Osteocyte (in vitro differentiated cells): ENCODE data around the gene EMD. TPM values are rescaled to one million over a fixed set of nuclear protein-coding genes. Genes with fewer than 3 reads are reported as not detected.
A peak's percentile ranks its signal among the peaks of the same experiment; 100 is the strongest.
"Not testable (repeated sequence)": the region's sequence is repeated elsewhere in the genome, so short reads cannot be mapped to it uniquely, and the experiment has no call there.

ENCODE experiments used
- DNase-seq: peaks from one replicate; pipeline ENCODE4 v3.0.0; 2021; ENCODE audit warnings: mixed read lengths; ENCODE audit not compliant: unreplicated experiment; ENCODE audit errors: extremely low spot score
- H3K27ac Mint-ChIP-seq: one replicate; pipeline ENCODE4 v1.8.0; 2021; ENCODE audit warnings: mild to moderate bottlenecking, mixed read lengths; ENCODE audit not compliant: unreplicated experiment
- H3K27me3 Mint-ChIP-seq: one replicate; pipeline ENCODE4 v1.8.0; 2021; ENCODE audit warnings: mixed read lengths; ENCODE audit not compliant: unreplicated experiment
- H3K36me3 Mint-ChIP-seq: one replicate; pipeline ENCODE4 v1.8.0; 2021; ENCODE audit warnings: mixed read lengths; ENCODE audit not compliant: unreplicated experiment
- H3K4me1 Mint-ChIP-seq: one replicate; pipeline ENCODE4 v1.8.0; 2021; ENCODE audit warnings: mixed read lengths; ENCODE audit not compliant: unreplicated experiment
- H3K4me3 Mint-ChIP-seq: one replicate; pipeline ENCODE4 v1.8.0; 2021; ENCODE audit warnings: mild to moderate bottlenecking, moderate library complexity, mixed read lengths; ENCODE audit not compliant: unreplicated experiment
- H3K9me3 Mint-ChIP-seq: one replicate; pipeline ENCODE4 v1.8.0; 2021; ENCODE audit warnings: mixed read lengths; ENCODE audit not compliant: unreplicated experiment
- CTCF ChIP-seq: fragments of 200-600 bp; sonication (generic); IDR thresholded peaks from 2 replicates; pipeline ENCODE4 v1.5.0; 2021; ENCODE audit warnings: antibody characterized with exemption, mild to moderate bottlenecking, moderate library complexity
- total RNA-seq: library from RNA; stranded (reverse); gene quantifications from 2 replicates; pipeline ENCODE4 v1.2.1, GENCODE V29; 2021

EMD gene
- total RNA-seq, 1 donor from 2014 or later = 73.1 TPM

- Mint-ChIP-seq H3K27me3 (no peaks in the 10 kb centered on the region), H3K4me3 (peak overlapping the region; percentile 97)
Measured at GRCh38 chrX:154399527-154400368, 20.7 kb downstream of the EMD start.

GRCh38 chrX:154400369-154400817, 21.3 kb downstream of the EMD start:
- H3K27ac Mint-ChIP-seq, H3K9me3 Mint-ChIP-seq, H3K27me3 Mint-ChIP-seq, DNase-seq: not testable (repeated sequence)
- Mint-ChIP-seq H3K36me3 (peaks cover 15% of the 10 kb centered on the region), H3K4me3 (peak overlapping the region; percentile 97), H3K4me1 (peaks cover 15% of the 10 kb centered on the region)

More at GRCh38 chrX:154399527-154400368, 20.7 kb downstream of the EMD start:
- Mint-ChIP-seq H3K9me3 (no peaks in the 10 kb centered on the region), H3K27ac (peak overlapping the region; percentile 99), H3K4me1 (peaks cover 15% of the 10 kb centered on the region), H3K36me3 (peaks cover 15% of the 10 kb centered on the region)
- DNase-seq = no peak
- TF ChIP-seq CTCF = no peak

- peak overlapping the region; percentile 23 for H3K27ac Mint-ChIP-seq
- peaks cover 15% of the 10 kb centered on the region for H3K4me1 Mint-ChIP-seq
- TF ChIP-seq CTCF = no peak
- DNase-seq = no peak
- H3K4me3 Mint-ChIP-seq = peak overlapping the region; percentile 10
- H3K27me3 Mint-ChIP-seq = no peaks in the 10 kb centered on the region
- H3K36me3 Mint-ChIP-seq = peaks cover 15% of the 10 kb centered on the region
- no peaks in the 10 kb centered on the region for H3K9me3 Mint-ChIP-seq
Measured at GRCh38 chrX:154401045-154401799, 22.1 kb downstream of the EMD start.

GRCh38 chrX:154401918-154402621, 23.0 kb downstream of the EMD start:
- Mint-ChIP-seq H3K27ac (peak overlapping the region; percentile 35), H3K4me3 (no peak overlapping the region), H3K27me3 (no peaks in the 10 kb centered on the region), H3K4me1 (peaks cover 13% of the 10 kb centered on the region), H3K36me3 (peaks cover 15% of the 10 kb centered on the region), H3K9me3 (no peaks in the 10 kb centered on the region)
- DNase-seq = no peak
- no peak for TF ChIP-seq CTCF

- Mint-ChIP-seq H3K27me3 (no peaks in the 10 kb centered on the region), H3K4me3 (no peak overlapping the region), H3K36me3 (peaks cover 15% of the 10 kb centered on the region), H3K4me1 (peaks cover 13% of the 10 kb centered on the region), H3K27ac (peak overlapping the region; percentile 35), H3K9me3 (no peaks in the 10 kb centered on the region)
- TF ChIP-seq CTCF = no peak
- no peak for DNase-seq
Measured at GRCh38 chrX:154402622-154403127, 23.6 kb downstream of the EMD start.
